Fibroblast of the aortic adventitia (primary cell): Measurements from ENCODE around the gene ASGR2. TPM values are rescaled to one million over a fixed set of nuclear protein-coding genes. Genes with fewer than 3 reads are reported as not detected.
"Not testable (repeated sequence)": the region's sequence is repeated elsewhere in the genome, so short reads cannot be mapped to it uniquely, and the experiment has no call there.

ENCODE experiments used
- DNase-seq: peaks from one replicate; pipeline ENCODE4 v3.0.0-alpha.2; 2010; ENCODE audit warnings: low read depth
- H3K4me3 ChIP-seq: 2 replicates; pipeline ENCODE4 v1.5.1; 2011; ENCODE audit warnings: low read depth, mild to moderate bottlenecking, control low read depth, low read length, moderate library complexity
- total RNA-seq: library from RNA; depleted of rRNA; stranded (reverse); fragments of >200 nt; gene quantifications from 2 replicates; pipeline ENCODE4 v1.2.3, GENCODE V29; 2012; ENCODE audit warnings: low replicate concordance
- TF ChIP-seq, protein P1 (sequence below): IDR thresholded peaks from 2 replicates; pipeline ENCODE4 v1.5.1; 2011; ENCODE audit warnings: mild to moderate bottlenecking, low read length, control low read depth, inconsistent platforms; ENCODE audit not compliant: insufficient read depth

ASGR2 gene
- total RNA-seq, 1 donor, result not detected

DNA sequence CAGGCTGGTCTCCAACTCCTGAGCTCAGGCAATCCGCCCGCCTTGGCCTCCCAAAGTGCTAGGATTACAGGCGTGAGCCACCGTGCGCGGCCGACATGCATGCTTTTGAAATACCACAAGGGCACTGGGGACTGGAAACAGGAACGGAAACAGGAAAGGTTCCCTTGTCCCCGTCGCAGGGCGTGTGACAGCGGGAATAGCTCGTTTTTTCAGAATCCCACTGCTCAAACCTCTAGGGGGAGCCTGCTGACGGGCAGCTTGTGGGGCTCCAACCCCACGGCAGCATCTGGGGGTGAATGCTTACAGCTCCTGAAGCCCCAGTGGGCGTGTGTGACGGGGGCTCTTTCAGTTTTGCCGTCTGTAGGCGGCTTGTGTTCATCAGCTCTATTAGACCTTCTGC lies 18.8 kb upstream of the ASGR2 start:
- no peak overlapping the region for H3K4me3 ChIP-seq
- TF ChIP-seq, protein P1, sequence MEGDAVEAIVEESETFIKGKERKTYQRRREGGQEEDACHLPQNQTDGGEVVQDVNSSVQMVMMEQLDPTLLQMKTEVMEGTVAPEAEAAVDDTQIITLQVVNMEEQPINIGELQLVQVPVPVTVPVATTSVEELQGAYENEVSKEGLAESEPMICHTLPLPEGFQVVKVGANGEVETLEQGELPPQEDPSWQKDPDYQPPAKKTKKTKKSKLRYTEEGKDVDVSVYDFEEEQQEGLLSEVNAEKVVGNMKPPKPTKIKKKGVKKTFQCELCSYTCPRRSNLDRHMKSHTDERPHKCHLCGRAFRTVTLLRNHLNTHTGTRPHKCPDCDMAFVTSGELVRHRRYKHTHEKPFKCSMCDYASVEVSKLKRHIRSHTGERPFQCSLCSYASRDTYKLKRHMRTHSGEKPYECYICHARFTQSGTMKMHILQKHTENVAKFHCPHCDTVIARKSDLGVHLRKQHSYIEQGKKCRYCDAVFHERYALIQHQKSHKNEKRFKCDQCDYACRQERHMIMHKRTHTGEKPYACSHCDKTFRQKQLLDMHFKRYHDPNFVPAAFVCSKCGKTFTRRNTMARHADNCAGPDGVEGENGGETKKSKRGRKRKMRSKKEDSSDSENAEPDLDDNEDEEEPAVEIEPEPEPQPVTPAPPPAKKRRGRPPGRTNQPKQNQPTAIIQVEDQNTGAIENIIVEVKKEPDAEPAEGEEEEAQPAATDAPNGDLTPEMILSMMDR, result peak; percentile 28
- no peak for DNase-seq

DNA sequence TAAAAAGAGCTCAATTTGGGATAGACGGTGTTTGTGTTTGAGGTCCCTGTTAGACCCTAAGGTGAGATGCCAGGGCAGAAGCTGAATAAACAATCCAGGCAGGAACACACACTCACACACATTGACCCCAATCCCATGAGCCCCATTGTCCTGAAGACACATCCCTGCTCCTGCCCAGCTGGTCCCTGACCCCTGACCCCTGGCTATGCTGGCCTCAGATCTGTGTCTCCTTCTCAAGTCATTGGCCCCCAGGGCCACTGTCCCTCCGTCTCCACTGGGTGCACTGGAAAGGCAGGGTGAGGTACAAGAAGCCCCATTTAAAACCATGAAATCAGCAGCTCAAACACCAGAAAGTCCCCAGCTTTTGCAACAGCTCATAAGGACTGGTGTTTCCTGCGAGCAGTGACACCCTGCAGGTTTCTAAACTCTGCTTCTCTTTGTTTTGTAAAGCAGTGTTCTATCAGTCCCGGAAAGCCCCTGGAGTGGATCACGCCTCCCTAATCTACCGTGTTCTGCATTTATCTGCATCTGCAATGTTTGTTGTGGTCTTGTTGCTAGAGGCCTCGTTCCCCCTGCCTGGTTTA lies 18.0 kb upstream of the ASGR2 start:
- TF ChIP-seq, protein P1, result no peak
- DNase-seq, result no peak
- no peak overlapping the region for H3K4me3 ChIP-seq

DNA sequence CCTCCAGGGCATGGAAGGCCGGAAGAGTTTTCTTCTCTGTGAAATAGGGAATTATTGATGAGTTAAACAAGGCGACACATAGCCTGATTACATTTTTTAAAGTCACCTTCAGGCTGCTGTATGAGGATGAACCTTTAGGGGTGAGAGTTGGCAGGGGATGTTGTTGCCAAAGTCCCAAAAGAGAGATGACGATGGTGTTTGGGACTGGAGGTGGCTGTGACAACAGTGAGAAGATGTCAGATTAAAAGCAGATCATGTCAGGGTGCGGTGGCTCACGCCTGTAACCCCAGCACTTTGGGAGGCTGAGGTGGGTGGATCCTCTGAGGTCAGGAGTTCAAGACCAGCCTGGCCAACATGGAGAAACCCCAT lies 16.8 kb upstream of the ASGR2 start:
- H3K4me3 ChIP-seq, result no peak overlapping the region
- DNase-seq, result no peak
- TF ChIP-seq, protein P1, result no peak

DNA sequence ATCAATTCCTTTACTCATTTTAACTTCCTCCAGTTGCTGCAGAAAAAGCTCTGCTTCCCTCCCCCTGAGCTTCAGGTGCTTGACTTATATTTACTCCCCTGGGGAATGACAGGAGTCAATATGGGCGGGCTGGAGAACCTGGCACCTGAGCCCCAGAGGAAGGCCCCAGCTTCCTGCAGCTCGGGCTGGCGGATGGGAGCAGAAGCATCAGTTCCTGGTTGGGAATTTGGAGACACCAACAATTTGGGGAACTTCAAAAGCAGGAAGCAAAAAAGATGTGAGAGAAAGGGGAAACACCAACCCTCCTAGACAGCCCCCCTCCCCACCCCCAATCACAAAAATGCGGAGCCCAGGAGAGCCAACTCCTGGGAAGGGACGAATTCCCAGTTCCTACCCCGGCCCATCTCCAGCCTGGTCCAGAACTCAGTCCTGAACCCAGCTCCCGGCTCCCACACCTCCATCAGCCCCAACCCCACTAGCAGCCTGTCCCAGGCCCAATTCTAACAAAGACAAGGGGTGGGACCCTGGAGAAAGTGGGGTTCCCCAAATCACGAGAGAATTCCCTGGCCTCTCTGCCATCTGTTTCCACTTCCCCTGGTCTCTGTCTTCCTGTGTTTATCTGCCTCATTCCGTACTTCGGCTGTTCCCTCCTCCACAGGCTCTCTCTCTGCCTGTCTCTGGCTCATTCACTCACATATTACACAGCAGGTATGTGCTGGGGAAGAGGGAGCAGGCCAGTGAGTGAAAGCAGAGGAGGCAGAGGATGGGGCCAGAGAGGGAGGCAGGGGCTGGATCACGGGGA lies 16.2 kb upstream of the ASGR2 start:
- DNase-seq, result no peak
- H3K4me3 ChIP-seq, result no peak overlapping the region
- TF ChIP-seq, protein P1, result no peak

DNA sequence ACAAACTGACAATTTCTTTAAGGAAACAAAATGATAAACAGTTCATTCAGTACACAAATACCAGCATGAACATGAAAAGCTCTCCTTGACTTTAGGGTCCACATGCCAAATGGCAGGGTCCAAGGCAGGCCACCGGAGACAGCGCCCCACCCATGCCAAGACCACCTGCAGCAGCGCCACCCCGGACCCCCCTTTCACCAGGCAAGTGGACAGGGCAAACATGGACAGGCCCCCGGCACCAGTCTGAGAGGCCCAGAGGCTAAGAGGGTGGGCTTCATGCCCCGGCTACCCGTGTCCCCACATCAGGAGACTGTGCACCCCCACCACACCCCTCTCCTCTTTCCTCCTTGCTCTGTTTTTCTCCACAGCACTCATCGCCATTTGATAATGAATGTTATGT lies 14.7 kb upstream of the ASGR2 start:
- TF ChIP-seq, protein P1, result no peak
- no peak overlapping the region for H3K4me3 ChIP-seq
- DNase-seq, result no peak

DNA sequence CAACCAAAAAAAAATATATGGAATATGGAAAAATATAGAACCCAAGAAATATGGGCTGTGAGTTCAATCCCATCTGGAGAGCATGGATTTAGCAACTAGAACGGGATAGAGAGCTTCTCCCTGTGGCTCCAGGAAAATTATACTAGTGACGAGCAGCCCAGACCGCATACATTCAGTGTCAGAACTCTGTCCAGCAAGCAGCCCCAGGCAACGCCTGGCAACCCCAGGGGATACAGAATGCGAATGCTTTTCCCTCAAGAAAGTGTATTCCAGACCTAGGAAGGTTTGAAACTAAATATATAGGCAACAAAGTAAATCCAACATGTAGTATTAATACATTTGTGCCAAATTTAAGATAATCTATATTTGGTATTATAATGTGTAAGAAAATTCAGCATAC lies 13.5 kb upstream of the ASGR2 start:
- DNase-seq, result no peak
- TF ChIP-seq, protein P1, result no peak
- H3K4me3 ChIP-seq, result no peak overlapping the region

DNA sequence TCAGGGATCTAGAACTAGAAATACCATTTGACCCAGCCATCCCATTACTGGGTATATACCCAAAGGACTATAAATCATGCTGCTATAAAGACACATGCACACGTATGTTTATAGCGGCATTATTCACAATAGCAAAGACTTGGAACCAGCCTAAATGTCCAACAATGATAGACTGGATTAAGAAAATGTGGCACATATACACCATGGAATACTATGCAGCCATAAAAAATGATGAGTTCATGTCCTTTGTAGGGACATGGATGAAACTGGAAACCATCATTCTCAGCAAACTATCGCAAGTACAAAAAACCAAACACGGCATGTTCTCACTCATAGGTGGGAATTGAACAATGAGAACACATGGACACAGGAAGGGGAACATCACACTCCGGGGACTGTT lies 12.9 kb upstream of the ASGR2 start:
- DNase-seq, H3K4me3 ChIP-seq: not testable (repeated sequence)

DNA sequence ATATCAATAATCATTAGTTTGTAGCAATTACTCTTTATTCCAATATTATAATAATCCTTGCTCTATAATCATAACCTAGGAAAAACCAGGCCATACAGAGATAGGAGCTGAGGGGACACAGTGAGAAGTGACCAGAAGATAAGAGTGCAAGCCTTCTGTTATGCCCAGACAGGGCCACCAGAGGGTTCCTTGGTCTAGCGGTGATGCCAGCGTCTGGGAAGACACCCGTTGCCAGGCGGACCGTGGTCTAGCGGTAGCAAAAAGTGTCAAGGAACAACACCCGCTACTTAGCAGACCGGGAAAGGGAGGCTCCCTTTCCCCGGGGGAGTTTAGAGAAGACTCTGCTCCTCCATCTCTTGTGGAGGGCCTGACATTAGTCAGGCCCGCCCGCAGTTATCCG lies 11.8 kb upstream of the ASGR2 start:
- H3K4me3 ChIP-seq, DNase-seq: not testable (repeated sequence)
